HG03469 (cell line): ENCODE measurements around the gene SH3BP4.

Experiments used
- ATAC-seq: cut with Tn5 transposase; IDR thresholded peaks from one replicate; pipeline ENCODE4 v1.9.1; 2021; ENCODE audit warnings: mild to moderate bottlenecking, moderate library complexity, moderate number of reproducible peaks; ENCODE audit not compliant: unreplicated experiment

The SH3BP4 gene, protein sequence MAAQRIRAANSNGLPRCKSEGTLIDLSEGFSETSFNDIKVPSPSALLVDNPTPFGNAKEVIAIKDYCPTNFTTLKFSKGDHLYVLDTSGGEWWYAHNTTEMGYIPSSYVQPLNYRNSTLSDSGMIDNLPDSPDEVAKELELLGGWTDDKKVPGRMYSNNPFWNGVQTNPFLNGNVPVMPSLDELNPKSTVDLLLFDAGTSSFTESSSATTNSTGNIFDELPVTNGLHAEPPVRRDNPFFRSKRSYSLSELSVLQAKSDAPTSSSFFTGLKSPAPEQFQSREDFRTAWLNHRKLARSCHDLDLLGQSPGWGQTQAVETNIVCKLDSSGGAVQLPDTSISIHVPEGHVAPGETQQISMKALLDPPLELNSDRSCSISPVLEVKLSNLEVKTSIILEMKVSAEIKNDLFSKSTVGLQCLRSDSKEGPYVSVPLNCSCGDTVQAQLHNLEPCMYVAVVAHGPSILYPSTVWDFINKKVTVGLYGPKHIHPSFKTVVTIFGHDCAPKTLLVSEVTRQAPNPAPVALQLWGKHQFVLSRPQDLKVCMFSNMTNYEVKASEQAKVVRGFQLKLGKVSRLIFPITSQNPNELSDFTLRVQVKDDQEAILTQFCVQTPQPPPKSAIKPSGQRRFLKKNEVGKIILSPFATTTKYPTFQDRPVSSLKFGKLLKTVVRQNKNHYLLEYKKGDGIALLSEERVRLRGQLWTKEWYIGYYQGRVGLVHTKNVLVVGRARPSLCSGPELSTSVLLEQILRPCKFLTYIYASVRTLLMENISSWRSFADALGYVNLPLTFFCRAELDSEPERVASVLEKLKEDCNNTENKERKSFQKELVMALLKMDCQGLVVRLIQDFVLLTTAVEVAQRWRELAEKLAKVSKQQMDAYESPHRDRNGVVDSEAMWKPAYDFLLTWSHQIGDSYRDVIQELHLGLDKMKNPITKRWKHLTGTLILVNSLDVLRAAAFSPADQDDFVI

DNA sequence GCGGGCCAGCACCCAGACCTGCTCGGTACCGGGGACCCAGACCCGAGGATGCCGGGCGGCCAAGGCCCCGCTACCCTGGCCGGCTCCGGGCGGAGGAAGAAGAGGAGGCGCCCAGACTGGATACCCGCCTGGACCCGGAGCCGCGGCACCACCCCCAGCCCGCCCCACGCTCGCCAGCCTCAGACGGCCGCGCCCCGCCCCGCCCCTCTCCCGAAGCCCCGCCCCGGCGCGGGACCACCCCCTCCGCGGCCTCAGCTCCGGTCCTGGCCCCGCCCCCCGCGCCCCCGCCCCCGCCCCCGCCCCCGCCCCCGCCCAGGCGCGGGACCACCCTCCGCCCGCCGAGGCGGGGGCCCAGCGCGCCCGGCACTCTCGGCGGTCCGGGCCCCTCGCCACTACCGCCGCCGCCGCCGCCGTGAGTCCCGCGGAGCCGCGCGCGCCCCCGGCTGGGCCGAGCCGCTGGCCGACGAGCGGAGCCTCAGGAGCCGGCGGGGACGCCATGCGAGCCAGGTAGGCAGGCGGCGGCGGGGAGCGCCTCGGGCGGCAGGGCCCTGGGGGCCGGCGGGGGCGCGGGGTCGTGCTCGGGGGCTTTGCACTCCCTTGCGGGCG lies at the start of gene SH3BP4:
SH3BP4 (plus strand) TSS at position 354 of the 606 bp plus-strand sequence. CDS start 82,986 bp downstream, outside the sequence.
- no peak for ATAC-seq

- ATAC-seq: no peak
These were observed 47.0 kb upstream of the SH3BP4 start for GRCh38 chr2:234904785-234905184.

GRCh38 chr2:234905547-234906265 lies 46.1 kb upstream of the SH3BP4 start:
- no peak for ATAC-seq

DNA sequence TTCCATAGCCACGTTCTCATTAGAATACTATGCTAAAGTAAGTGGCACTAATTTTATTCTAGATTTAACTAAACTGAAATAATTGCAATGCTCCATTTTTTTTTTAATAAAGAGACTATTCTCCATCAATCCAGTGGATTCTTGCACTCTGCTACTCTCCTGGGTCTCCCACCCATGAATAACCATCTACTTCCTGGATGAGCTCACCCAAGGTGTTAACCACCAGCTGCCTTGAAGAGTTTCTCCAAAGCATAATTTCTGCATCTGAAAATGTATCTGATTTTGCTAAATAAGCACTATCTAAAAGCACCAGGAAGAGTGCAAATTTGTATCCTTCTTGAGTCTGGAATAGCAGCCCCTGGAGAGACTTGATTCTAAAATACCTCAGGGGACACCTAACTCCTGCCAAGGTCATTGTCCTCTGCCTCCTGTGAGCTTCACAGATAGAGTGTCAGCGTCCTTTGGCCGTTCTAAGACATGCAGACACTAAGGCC lies 41.6 kb upstream of the SH3BP4 start:
- ATAC-seq: no peak

DNA sequence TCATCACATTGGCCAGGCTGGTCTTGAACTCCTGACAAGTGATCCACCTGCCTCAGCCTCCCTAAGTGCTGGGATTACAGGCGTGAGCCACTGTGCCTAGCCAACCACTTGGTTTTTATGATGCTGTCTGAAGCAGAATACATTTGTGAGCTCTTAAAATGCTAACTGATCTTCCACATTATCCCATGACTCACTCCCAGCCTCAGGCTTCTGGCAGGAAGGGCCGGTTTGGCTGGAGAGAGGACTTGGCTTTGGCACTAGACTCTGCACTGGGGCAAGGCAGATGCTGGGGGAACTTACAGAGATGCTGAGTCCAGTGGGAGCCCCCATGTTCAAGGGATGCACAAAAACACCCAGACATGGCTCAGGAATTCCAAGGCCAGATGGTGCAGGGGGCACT lies 40.5 kb upstream of the SH3BP4 start:
- no peak for ATAC-seq

GRCh38 chr2:234912437-234912836 lies 39.4 kb upstream of the SH3BP4 start:
- no peak for ATAC-seq

- no peak for ATAC-seq
These were observed 38.6 kb upstream of the SH3BP4 start for GRCh38 chr2:234913208-234913626.

DNA sequence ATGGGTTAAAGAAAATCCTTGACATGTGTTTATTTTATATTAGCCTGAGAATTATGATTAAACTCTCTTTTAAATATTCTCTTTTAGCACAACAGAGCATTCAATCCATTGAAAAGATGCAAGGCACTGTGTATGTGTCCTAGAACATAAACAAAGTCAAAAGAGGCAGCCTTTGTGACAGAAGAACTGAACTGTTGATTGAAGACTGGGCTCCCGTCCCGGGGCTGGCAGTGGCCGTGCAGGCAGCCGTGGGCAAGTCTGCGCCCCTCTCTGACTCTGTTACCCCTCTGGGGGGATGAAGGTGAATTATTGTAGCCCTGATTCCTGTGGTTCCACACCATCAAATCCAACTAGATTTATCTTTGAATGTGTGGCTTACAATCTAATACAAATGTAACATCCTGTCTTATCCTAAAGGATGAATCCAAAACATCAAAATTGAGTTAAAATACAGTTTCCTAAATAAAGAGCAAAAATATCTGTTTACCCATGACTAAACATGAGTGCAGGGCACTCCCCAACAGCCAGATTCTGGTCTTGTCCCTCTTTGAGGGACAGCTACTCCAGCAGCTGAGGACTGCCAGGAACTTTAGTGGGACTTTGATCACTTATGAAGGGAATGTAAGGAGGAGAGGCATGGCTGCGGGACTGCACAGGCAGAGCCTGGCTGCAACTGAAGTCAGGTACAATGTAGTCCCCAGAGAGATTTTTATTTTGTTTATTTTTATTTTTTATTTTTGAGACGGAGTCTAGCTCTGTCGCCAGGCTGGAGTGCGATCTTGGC lies 37.3 kb upstream of the SH3BP4 start:
- no peak for ATAC-seq

DNA sequence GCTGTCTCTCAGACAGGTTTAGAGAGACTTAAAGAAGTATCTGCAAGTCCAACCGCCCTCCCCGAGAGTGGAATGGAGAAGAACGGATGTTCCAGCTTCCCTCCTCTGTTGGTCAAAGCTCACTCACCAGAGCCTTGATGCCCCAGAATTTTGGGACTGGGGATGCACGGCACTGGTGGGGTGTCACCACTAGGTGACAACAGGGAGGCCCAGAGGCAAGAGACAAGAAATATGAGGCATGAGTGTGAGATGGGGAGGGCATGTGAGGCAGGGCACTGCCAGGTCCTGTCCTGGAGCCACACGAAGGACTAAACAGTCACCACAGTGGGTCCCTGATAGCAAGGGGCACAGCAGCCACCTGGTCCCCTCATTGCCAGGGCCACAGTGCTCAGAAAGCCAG lies 35.1 kb upstream of the SH3BP4 start:
- no peak for ATAC-seq

- no peak for ATAC-seq
These were observed 34.4 kb upstream of the SH3BP4 start for GRCh38 chr2:234917211-234917975.

- ATAC-seq: no peak
These were observed 32.1 kb upstream of the SH3BP4 start for GRCh38 chr2:234919711-234920110.

- no peak for ATAC-seq
These were observed 31.0 kb upstream of the SH3BP4 start for GRCh38 chr2:234920836-234921235.

- no peak for ATAC-seq
These were observed 22.8 kb upstream of the SH3BP4 start for GRCh38 chr2:234929002-234929401.

DNA sequence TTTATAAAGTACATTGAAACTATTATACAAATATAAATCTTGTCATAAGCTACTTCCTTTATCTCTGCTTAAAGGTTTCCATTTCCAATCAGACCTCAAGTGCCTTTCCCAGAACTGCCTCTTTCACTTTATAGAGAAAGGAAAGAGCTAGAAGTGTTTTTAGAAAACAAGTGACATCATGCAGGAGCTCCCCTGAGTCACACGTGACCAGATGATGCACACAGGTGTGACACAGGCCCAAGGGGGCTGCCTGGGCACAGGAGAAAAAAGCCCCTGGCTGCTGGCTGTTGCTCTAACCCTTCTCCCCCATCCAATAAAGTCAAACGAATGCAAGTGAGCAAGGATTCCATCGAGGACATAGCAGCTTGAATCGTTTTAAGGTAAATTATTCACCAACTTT lies 21.4 kb upstream of the SH3BP4 start:
- ATAC-seq: no peak

DNA sequence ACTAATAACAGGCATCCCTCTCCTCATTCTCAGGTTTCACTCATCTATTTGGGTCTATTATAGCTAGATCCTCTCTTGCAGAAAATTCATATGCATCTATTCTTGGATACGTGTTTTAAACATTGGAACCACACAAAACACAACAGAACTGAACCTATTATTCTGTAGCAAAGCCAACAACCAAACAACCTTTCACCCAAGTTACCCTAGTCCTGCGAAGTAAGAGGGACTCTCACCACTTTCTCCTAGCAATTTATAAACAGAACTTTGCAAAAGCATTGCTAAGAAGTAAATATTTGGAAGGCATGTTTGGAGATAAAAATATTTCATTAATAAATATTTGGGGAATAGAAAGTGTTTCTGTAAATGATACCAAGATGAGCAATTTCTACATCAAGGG lies 20.4 kb upstream of the SH3BP4 start:
- no peak for ATAC-seq

DNA sequence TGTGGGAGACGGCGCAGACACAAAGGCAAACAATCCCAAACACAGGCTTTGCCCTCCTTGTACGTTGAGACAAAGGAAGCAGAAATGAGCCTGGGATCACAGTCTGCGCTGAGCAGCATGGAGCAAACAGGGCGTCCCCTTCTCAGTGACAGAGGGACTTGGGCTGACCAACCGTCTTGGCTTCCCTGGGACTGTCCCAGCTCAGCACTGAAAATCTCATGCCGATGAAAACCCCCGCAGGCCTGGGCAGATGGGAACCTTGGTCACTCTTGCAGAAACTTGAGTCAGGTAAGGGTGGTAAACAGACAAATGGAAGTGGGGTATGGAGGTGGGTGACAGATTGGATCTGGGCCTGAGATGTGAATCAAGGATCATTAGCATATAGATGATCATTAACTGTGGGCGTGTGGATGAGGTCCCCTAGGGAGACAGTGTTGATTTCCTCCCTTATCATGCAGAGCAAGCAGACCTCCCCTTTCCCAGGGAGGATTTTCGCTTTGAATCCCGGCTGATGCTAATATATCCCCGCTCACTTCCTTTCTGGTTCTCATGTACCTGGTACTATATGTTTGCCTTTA lies 19.1 kb upstream of the SH3BP4 start:
- ATAC-seq: no peak

GRCh38 chr2:234935311-234935710 lies 16.5 kb upstream of the SH3BP4 start:
- ATAC-seq: no peak

- no peak for ATAC-seq
These were observed 12.2 kb upstream of the SH3BP4 start for GRCh38 chr2:234939576-234939975.

GRCh38 chr2:234939996-234940395 lies 11.8 kb upstream of the SH3BP4 start:
- ATAC-seq: no peak
